ENCODE measurements around the gene GAS6.

Gene GAS6

GRCh38 chr13:113864273-113864890 is 506 bp upstream of the GAS6 start:
- peak; percentile 1 for DNase-seq

- peak; percentile 16 for DNase-seq
Measured at GRCh38 chr13:113862931-113863523, 849 bp downstream of the GAS6 start.

GRCh38 chr13:113862191-113862930 is 1.5 kb downstream of the GAS6 start:
- DNase-seq = no peak

- no peak for DNase-seq
Measured at GRCh38 chr13:113861433-113862030, 2.3 kb downstream of the GAS6 start.

GRCh38 chr13:113860665-113861432 is 3.0 kb downstream of the GAS6 start:
- no peak for DNase-seq

GRCh38 chr13:113860051-113860664 is 3.7 kb downstream of the GAS6 start:
- DNase-seq = peak; percentile 41

GRCh38 chr13:113859311-113860050 is 4.4 kb downstream of the GAS6 start:
- no peak for DNase-seq

GRCh38 chr13:113857531-113858195 is 6.2 kb downstream of the GAS6 start:
- DNase-seq = no peak

- DNase-seq = no peak
Measured at GRCh38 chr13:113856716-113857065, 7.2 kb downstream of the GAS6 start.

- DNase-seq = no peak
Measured at GRCh38 chr13:113855931-113856715, 7.8 kb downstream of the GAS6 start.

- DNase-seq = no peak
Measured at GRCh38 chr13:113855012-113855921, 8.6 kb downstream of the GAS6 start.

GRCh38 chr13:113854238-113855011 is 9.5 kb downstream of the GAS6 start:
- no peak for DNase-seq

GRCh38 chr13:113853518-113854237 is 10.2 kb downstream of the GAS6 start:
- no peak for DNase-seq

- no peak for DNase-seq
Measured at GRCh38 chr13:113852536-113853517, 11.0 kb downstream of the GAS6 start.

- no peak for DNase-seq
Measured at GRCh38 chr13:113851826-113852535, 11.9 kb downstream of the GAS6 start.

- DNase-seq = no peak
Measured at GRCh38 chr13:113851480-113851803, 12.4 kb downstream of the GAS6 start.

Data from DMS53 (cell line).